ENCODE measurements around the gene KLF13. TPM values are rescaled to one million over a fixed set of nuclear protein-coding genes. Genes with fewer than 3 reads are reported as not detected.

KLF13 gene
- total and polyA plus RNA-seq, 2 experiments from 2014 or later, result 23.5 to 28.6 TPM

DNA sequence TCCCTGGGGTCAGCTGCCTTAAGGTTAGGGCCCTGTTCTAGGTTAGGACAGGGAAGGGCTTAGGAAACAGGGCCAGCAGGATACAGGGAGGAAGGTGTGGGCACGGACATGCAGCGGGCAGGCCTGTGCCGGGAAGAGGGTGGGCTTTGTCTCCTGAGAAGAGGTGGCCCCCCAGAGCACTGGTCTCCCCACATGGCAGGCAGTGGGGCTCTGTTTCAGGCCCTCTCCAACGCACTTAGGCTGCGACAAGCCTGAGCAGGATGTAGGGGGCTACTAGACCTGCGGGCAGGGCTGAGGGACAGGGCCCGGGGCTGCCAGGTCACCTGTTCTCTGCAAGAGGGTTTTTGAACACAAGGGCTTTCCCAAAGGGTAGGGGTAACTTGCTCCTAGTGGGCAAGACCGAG, 33.5 kb downstream of the KLF13 start (continued):
- TF ChIP-seq, protein P1, sequence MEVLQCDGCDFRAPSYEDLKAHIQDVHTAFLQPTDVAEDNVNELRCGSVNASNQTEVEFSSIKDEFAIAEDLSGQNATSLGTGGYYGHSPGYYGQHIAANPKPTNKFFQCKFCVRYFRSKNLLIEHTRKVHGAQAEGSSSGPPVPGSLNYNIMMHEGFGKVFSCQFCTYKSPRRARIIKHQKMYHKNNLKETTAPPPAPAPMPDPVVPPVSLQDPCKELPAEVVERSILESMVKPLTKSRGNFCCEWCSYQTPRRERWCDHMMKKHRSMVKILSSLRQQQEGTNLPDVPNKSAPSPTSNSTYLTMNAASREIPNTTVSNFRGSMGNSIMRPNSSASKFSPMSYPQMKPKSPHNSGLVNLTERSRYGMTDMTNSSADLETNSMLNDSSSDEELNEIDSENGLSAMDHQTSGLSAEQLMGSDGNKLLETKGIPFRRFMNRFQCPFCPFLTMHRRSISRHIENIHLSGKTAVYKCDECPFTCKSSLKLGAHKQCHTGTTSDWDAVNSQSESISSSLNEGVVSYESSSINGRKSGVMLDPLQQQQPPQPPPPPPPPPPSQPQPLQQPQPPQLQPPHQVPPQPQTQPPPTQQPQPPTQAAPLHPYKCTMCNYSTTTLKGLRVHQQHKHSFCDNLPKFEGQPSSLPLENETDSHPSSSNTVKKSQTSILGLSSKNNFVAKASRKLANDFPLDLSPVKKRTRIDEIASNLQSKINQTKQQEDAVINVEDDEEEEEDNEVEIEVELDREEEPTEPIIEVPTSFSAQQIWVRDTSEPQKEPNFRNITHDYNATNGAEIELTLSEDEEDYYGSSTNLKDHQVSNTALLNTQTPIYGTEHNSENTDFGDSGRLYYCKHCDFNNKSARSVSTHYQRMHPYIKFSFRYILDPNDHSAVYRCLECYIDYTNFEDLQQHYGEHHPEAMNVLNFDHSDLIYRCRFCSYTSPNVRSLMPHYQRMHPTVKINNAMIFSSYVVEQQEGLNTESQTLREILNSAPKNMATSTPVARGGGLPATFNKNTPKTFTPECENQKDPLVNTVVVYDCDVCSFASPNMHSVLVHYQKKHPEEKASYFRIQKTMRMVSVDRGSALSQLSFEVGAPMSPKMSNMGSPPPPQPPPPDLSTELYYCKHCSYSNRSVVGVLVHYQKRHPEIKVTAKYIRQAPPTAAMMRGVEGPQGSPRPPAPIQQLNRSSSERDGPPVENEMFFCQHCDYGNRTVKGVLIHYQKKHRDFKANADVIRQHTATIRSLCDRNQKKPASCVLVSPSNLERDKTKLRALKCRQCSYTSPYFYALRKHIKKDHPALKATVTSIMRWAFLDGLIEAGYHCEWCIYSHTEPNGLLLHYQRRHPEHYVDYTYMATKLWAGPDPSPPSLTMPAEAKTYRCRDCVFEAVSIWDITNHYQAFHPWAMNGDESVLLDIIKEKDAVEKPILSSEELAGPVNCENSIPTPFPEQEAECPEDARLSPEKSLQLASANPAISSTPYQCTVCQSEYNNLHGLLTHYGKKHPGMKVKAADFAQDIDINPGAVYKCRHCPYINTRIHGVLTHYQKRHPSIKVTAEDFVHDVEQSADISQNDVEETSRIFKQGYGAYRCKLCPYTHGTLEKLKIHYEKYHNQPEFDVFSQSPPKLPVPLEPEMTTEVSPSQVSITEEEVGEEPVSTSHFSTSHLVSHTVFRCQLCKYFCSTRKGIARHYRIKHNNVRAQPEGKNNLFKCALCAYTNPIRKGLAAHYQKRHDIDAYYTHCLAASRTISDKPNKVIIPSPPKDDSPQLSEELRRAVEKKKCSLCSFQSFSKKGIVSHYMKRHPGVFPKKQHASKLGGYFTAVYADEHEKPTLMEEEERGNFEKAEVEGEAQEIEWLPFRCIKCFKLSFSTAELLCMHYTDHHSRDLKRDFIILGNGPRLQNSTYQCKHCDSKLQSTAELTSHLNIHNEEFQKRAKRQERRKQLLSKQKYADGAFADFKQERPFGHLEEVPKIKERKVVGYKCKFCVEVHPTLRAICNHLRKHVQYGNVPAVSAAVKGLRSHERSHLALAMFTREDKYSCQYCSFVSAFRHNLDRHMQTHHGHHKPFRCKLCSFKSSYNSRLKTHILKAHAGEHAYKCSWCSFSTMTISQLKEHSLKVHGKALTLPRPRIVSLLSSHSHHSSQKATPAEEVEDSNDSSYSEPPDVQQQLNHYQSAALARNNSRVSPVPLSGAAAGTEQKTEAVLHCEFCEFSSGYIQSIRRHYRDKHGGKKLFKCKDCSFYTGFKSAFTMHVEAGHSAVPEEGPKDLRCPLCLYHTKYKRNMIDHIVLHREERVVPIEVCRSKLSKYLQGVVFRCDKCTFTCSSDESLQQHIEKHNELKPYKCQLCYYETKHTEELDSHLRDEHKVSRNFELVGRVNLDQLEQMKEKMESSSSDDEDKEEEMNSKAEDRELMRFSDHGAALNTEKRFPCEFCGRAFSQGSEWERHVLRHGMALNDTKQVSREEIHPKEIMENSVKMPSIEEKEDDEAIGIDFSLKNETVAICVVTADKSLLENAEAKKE (CRISPR knock-in tag; IDR thresholded peaks at IDR 0.05), result no peak
- no peak for TF ChIP-seq ETS1 (IDR thresholded peaks at IDR 0.05)

DNA sequence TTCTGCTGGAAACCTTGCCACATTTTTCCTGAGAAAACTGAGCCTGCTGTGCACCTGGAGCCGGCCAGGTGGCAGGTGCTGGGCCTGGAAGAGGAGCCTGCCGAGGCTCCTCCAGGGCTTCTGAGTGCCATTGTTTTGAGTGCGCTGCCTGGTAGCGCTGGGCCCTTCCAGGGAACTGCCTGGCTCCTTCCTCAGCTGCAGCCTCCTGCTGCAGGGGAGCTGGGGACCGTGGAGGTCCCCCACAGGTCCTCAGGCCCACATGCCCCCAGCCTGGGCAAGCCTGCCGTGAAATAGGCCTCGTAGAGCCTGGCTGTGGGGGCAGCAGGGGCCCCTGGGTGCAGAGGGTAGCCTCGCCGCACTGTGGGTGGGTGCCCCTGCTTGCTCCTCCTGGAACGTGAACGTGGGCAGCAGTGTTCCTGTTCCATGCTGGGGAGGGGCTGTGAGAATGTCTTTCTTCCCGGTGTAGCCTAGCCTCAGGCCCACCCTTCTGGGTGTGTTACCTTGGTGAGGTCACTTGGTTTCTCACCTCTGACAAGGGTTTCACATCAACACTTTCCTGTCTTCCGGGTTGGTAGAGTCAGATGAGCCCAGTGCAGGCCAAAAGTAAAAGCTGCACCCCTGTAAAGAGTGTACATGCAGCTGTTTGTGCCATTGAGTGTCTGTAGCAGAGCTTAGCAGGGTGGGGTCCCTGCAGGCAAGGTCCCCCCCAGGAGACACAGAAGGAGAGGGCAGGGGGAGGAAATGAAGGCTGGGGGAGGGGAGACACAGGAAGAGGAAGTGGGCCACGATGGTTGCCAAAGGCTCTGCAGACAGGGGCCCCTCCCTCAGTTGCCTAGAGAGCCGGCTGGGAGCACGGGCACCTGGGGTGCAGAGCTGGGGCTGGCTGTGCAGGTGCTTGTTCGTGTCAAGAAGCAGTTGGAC, 34.5 kb downstream of the KLF13 start:
- H3K79me2 ChIP-seq (replicated peaks; ENCODE audit: insufficient read depth), result peaks cover 66% of the 10 kb centered on the region
- Mint-ChIP-seq H3K36me3 (ENCODE audit: low read depth) (no peaks in the 10 kb centered on the region), H3K27ac (peak overlapping the region; percentile 55; the same call in 1 of the 2 replicates), H3K27me3 (ENCODE audit: insufficient read depth, low read depth, poor library complexity) (peaks cover 9% of the 10 kb centered on the region), H3K4me1 (peaks cover 75% of the 10 kb centered on the region), H3K4me3 (no peak overlapping the region; the same call in 2 of the 3 replicates), H3K9me3 (no peaks in the 10 kb centered on the region)
- DNase-seq (ENCODE audit: low spot score), result peak; percentile 48
- H3K36me3 ChIP-seq (ENCODE audit: insufficient read depth), result no peaks in the 10 kb centered on the region
- no peaks in the 10 kb centered on the region for H3K9me2 ChIP-seq (ENCODE audit: insufficient read depth)
- no peak overlapping the region for H3K4me3 ChIP-seq
- no peaks in the 10 kb centered on the region for H3K27me3 ChIP-seq (ENCODE audit: insufficient read depth)
- ATAC-seq, result peak; percentile 55
- peaks cover 12% of the 10 kb centered on the region; the same call in 1 of the 2 replicates for H4K20me1 ChIP-seq (replicated peaks; ENCODE audit: insufficient read depth)
- no peak overlapping the region for H3K27ac ChIP-seq (ENCODE audit: low read depth)
- H3K4me2 ChIP-seq, result peak overlapping the region; percentile 70
- H3K4me1 ChIP-seq (ENCODE audit: insufficient read depth), result peaks cover 52% of the 10 kb centered on the region
- H2AFZ ChIP-seq, result no peak overlapping the region
- H3F3A ChIP-seq (replicated peaks; ENCODE audit: low read depth), result no peaks in the 10 kb centered on the region
- TF ChIP-seq CREB1 (CRISPR knock-in tag; IDR thresholded peaks at IDR 0.05; ENCODE audit: low read depth) (no peak), CTCF (conservative IDR thresholded peaks at IDR 0.05; ENCODE audit: low read depth in 2 of 2) (no peak), ZNF114 (CRISPR knock-in tag; IDR thresholded peaks at IDR 0.05) (no peak), EZH2 (IDR thresholded peaks at IDR 0.05; ENCODE audit: low read depth, unreplicated experiment) (no peak), REST (IDR thresholded peaks at IDR 0.05; ENCODE audit: unreplicated experiment) (no peak)
